Omental fat pad (tissue), 4 donors: ENCODE measurements around the gene INPP4A. TPM values are rescaled to one million over a fixed set of nuclear protein-coding genes. Genes with fewer than 3 reads are reported as not detected.

ENCODE experiments used
- ATAC-seq: fragments of 150-250 bp; one replicate; pipeline ENCODE4 v1.9.1; 2016; ENCODE audit warnings: mild to moderate bottlenecking, moderate library complexity; ENCODE audit not compliant: low FRiP score
- DNase-seq: peaks from one replicate; pipeline ENCODE4 v3.0.0-alpha.2; 2019; ENCODE audit warnings: low spot score
- CTCF ChIP-seq, 3 donors: fragments of 450-650 bp; IDR thresholded peaks; one replicate each; pipeline ENCODE4 v1.5.1; 2016 to 2017; ENCODE audit warnings: antibody characterized with exemption in 3 of 3, mild to moderate bottlenecking in 3 of 3, moderate library complexity in 2 of 3
- total RNA-seq, 4 donors: library from RNA; depleted of rRNA; stranded (reverse); fragments of >200 nt; gene quantifications; one replicate each; pipeline ENCODE4 v1.1.0, GENCODE V29; 2016

The INPP4A gene
- total RNA-seq, 4 donors from 2014 or later = 19.6 to 32.2 (median 28.0) TPM

GRCh38 chr2:98482362-98482761 is 37.7 kb downstream of the INPP4A start:
- no peak for TF ChIP-seq CTCF (IDR thresholded peaks at IDR 0.05)
- DNase-seq = no peak
- no peak for ATAC-seq

GRCh38 chr2:98483257-98483861 is 38.7 kb downstream of the INPP4A start:
- TF ChIP-seq CTCF (IDR thresholded peaks at IDR 0.05) = no peak
- DNase-seq (no peak), ATAC-seq (no peak)

DNA sequence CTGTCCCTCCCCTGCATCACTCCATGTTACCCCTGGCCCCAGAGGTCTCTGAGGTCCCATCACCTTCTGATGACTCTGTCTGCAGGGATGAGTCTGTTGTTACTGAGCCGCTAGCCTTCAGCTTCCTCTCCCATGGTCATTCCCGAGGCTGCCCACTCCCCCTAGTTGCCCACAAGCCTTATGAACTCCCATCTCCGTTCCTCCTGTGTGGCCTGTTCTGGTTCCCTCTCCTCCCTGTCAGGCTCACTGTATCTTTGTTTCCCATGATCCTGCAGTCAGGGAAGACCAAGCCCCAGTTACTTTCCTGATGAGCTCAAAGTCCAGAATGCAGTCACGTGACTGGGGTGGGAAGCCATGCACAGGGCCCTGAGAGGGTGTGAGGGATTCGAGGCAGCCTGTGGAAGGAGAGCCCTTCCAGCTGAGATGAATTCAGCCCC is 39.5 kb downstream of the INPP4A start:
- ATAC-seq (no peak), DNase-seq (no peak)
- TF ChIP-seq CTCF (IDR thresholded peaks at IDR 0.05) = no peak

GRCh38 chr2:98484652-98485452 is 40.2 kb downstream of the INPP4A start:
- ATAC-seq (no peak), DNase-seq (no peak)
- TF ChIP-seq CTCF (IDR thresholded peaks at IDR 0.05) = no peak

GRCh38 chr2:98485453-98485755 is 40.7 kb downstream of the INPP4A start:
- TF ChIP-seq CTCF (IDR thresholded peaks at IDR 0.05) = no peak
- DNase-seq = no peak
- ATAC-seq = no peak

DNA sequence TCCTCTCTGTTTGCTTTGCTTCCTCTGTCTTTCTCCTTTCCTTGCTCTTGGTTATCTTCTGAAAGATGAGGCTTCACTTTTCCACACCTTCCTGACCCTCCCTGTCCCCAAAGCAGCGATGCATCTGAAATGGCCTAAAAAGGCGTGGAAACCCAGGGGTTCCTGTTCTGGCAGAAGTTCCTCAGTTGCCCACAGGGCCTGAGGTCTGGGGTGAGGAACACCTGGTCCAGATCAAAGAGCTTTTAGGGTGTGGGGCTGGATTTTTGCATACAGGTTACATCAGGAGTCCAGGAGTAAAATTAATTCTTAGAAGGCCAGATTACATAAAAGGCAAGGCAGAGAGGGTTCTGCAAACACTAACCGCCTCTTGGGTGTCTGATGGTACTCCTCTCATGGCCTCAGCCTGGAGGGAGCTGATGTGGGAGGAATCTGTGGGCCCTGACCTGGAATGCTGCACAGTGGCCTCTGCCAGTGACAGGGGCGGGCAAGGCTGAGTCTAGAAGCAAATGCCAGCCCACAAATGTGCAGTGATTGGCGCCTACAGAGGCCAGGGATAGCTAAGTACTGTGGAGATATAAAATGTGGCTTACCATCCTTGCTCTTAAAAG is 41.8 kb downstream of the INPP4A start:
- no peak for ATAC-seq

More for the DNA sequence above, 41.8 kb downstream of the INPP4A start:
- DNase-seq = no peak
- no peak for TF ChIP-seq CTCF (IDR thresholded peaks at IDR 0.05)
